Cardiac atrium fibroblast (primary cell): ENCODE results near the gene OR10G6. TPM values are rescaled to one million over a fixed set of nuclear protein-coding genes. Genes with fewer than 3 reads are reported as not detected.

Experiments used
- total RNA-seq: library from RNA; depleted of rRNA; stranded (reverse); fragments of >200 nt; gene quantifications from 2 replicates; pipeline ENCODE4 v1.2.3, GENCODE V29; 2015

The OR10G6 gene
- not detected in 2 replicates for total RNA-seq

DNA sequence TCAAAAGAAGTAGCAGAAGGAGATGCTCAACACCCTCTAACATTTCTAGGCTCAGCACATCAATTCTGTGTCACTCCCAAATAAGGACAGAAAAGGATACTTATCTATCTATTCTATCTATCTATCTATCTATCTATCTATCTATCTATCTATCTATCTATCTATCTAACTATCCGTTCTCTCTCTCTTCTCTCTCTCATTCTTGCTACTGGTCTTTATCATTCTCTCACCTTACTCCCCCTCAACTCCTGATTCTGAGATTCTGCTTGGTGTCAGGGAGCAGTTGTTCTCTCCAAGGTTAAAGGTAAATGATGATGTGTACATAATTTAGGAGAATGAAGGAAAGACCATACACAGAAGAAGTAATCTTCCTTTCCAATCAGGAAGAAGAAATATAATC, at the start of gene OR10G6:
OR10G6 (minus strand) TSS at position 43 of the 400 bp plus-strand sequence; CDS start at position 43, 0 bp downstream.

GRCh38 chr11:124041254-124041653, 46.3 kb upstream of the OR10G6 start, which contains the start of gene OR10G7:
OR10G7 (minus strand) TSS chr11:124041325; CDS start chr11:124039001, 2,324 bp downstream.

DNA sequence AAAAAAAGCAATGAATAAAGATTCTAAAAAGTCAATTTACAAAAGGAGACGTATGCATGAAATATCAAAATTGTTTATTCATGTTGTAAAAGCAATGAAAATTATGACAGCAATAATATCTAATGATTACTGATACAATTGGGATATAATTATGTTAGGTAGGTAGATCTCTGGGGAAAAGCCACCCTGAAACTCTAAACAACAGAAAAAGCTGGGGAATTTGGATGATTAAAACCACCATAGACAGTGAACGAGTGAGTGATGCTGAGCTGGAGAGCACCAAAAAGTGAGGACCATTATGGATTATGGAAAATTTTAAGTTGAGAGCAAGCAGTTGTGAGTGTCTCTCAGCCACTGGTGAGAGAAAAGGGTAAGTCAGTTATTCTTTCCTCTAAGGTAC, 31.5 kb upstream of the OR10G6 start, which contains the start of gene OR10G8:
OR10G8 (plus strand) TSS at position 301 of the 400 bp plus-strand sequence. CDS start 2,825 bp downstream, outside the sequence.

GRCh38 chr11:124012697-124013096, 17.7 kb upstream of the OR10G6 start, which contains the start of gene OR10G4:
OR10G4 (plus strand) TSS chr11:124012997; CDS start chr11:124015575, 2,578 bp downstream.

DNA sequence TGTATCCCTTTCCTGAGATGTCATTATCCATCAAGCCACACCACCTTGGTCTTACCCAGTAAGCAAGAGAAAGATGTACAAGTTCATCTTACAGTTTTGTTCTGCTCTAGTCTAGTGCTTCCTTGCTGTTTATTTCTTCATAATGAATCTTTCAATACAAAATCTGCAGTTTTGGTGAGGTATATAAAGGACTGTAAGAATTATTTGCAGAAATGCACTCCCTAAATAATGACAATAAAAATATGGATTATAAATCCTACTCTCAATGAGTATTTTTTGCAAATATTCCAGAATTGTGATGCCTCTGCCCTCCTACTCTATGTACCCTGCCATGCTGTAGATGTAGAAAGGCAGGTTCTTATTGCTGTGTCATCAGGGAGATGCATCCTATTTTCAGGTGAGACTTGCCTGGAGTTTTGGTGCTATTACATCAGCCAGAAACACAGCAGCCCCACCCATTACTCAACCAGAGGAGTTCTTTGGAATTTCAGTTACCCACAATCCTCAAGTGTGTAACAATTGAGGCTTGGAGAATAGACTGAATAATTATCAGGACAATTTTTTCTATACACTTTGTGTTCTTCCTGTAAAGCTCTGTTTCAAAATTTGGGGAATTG, 17.1 kb downstream of the OR10G6 start, which contains the start of gene OR10S1:
OR10S1 (minus strand) TSS at position 51 of the 617 bp plus-strand sequence. CDS start 117 bp downstream, outside the sequence.

Other genes starting within 250 kb of the OR10G6 start
- not detected in 2 replicates for gene OR6X1, start 240.6 kb downstream of the OR10G6 start, total RNA-seq
- gene OR6M1, start 188.8 kb downstream of the OR10G6 start, total RNA-seq: 0.32 TPM in 1 of 2 replicates, not detected in the other
- gene TMEM225, start 109.5 kb downstream of the OR10G6 start, total RNA-seq: not detected in 2 replicates
- gene OR8D4, start 93.0 kb downstream of the OR10G6 start, total RNA-seq: not detected in 2 replicates
- not detected in 2 replicates for gene OR4D5, start 55.5 kb downstream of the OR10G6 start, total RNA-seq
- gene OR6T1, start 51.3 kb downstream of the OR10G6 start, total RNA-seq: not detected in 2 replicates
- not detected in 2 replicates for gene OR10S1, start 17.4 kb downstream of the OR10G6 start, total RNA-seq
- not detected in 2 replicates for gene OR10G4, start 17.8 kb upstream of the OR10G6 start, total RNA-seq
- gene OR10G9, start 27.9 kb upstream of the OR10G6 start, total RNA-seq: not detected in 2 replicates
- not detected in 2 replicates for gene OR10G8, start 31.6 kb upstream of the OR10G6 start, total RNA-seq
- not detected in 2 replicates for gene OR10G7, start 46.2 kb upstream of the OR10G6 start, total RNA-seq
- gene VWA5A, start 120.3 kb upstream of the OR10G6 start, total RNA-seq: 10.2 and 13.9 TPM in 2 replicates
- not detected in 2 replicates for gene OR10D3, start 188.2 kb upstream of the OR10G6 start, total RNA-seq
- gene OR8G1, start 245.9 kb upstream of the OR10G6 start, total RNA-seq: not detected in 2 replicates